Vagina (tissue), 2 donors: Measurements from ENCODE around the gene CBX2. TPM values are rescaled to one million over a fixed set of nuclear protein-coding genes. Genes with fewer than 3 reads are reported as not detected.

Source experiments
- DNase-seq, 2 donors: peaks; one replicate each; pipeline ENCODE4 v3.0.0-alpha.2; 2017; ENCODE audit errors: extremely low spot score in 2 of 2
- H3K27ac ChIP-seq: fragments of 200-600 bp; sonication (generic); one replicate; pipeline ENCODE4 v1.5.1; 2019
- H3K27me3 ChIP-seq: fragments of 200-600 bp; sonication (generic); one replicate; pipeline ENCODE4 v1.5.1; 2019
- H3K36me3 ChIP-seq, 2 donors: fragments of 200-600 bp; sonication (generic); one replicate each; pipeline ENCODE4 v1.5.1; 2017 to 2019
- H3K4me1 ChIP-seq: fragments of 200-600 bp; sonication (generic); one replicate; pipeline ENCODE4 v1.5.1; 2019
- H3K4me3 ChIP-seq, 2 donors: fragments of 200-600 bp; sonication (generic); 1 replicate in 1 of 2; 2 replicates in 1 of 2; pipeline ENCODE4 v1.5.1; 2016 to 2019
- H3K9me3 ChIP-seq: fragments of 200-600 bp; sonication (generic); one replicate; pipeline ENCODE4 v1.5.1; 2019
- CTCF ChIP-seq, 3 experiments: fragments of 450-650 bp in 2 of 3; fragments of 200-600 bp in 1 of 3; sonication (generic) in 1 of 3; IDR thresholded peaks; one replicate each; pipeline ENCODE4 v1.5.1; 2017 to 2019; ENCODE audit warnings: antibody characterized with exemption in 3 of 3, mild to moderate bottlenecking in 2 of 3, moderate library complexity in 2 of 3
- POLR2A ChIP-seq, 2 donors: fragments of 450-650 bp; IDR thresholded peaks; one replicate each; pipeline ENCODE4 v1.6.1; 2017; ENCODE audit warnings: antibody characterized with exemption in 2 of 2, mild to moderate bottlenecking in 2 of 2, moderate library complexity in 2 of 2
- POLR2AphosphoS5 ChIP-seq, 2 donors: sonication (generic); formaldehyde crosslinking; IDR thresholded peaks; one replicate each; pipeline ENCODE4 v1.9.0; 2017; ENCODE audit warnings: antibody characterized with exemption in 2 of 2, mild to moderate bottlenecking in 2 of 2, low read depth in 1 of 2; ENCODE audit not compliant: insufficient read depth in 1 of 2
- intact Hi-C: fragments of 100-400 bp; cut with DNase I; formaldehyde crosslinking; loops from one replicate; pipeline ENCODE4 v1.15.1; 2023
- total RNA-seq: library from RNA; depleted of rRNA; stranded (reverse); fragments of >200 nt; gene quantifications from one replicate; pipeline ENCODE4 v1.2.3, GENCODE V29; 2016

Gene CBX2
- total RNA-seq, 1 donor from 2014 or later, result 5.6 TPM

- no peak for DNase-seq
- Histone ChIP-seq H3K4me3 (peak overlapping the region in 1 of 2 donors; percentile 17), H3K9me3 (no peaks in the 10 kb centered on the region), H3K4me1 (peaks cover 76% of the 10 kb centered on the region), H3K27ac (no peak overlapping the region), H3K36me3 (no peaks in the 10 kb centered on the region), H3K27me3 (peaks cover 49% of the 10 kb centered on the region)
- intact Hi-C loops, result loop anchor here (2.0 kb wide), 1 partner anchor 42 kb away; no protein-coding TSS in a partner anchor
- no peak for TF ChIP-seq CTCF (IDR thresholded peaks at IDR 0.05)
Measured at GRCh38 chr17:79800325-79801155, 22.6 kb downstream of the CBX2 start.

- Histone ChIP-seq H3K4me1 (peaks cover 70% of the 10 kb centered on the region), H3K9me3 (no peaks in the 10 kb centered on the region), H3K27ac (no peak overlapping the region), H3K36me3 (no peaks in the 10 kb centered on the region), H3K4me3 (peak overlapping the region in 1 of 2 donors; percentile 17), H3K27me3 (peaks cover 53% of the 10 kb centered on the region)
- no peak for DNase-seq
- intact Hi-C loops, result loop anchor here (2.0 kb wide), 1 partner anchor 41 kb away; no protein-coding TSS in a partner anchor
- no peak for TF ChIP-seq CTCF (IDR thresholded peaks at IDR 0.05)
- TF ChIP-seq POLR2AphosphoS5 (IDR thresholded peaks at IDR 0.05; ENCODE audit: insufficient read depth in 1 of 2, low read depth in 1 of 2), result no peak
- no peak for TF ChIP-seq POLR2A (IDR thresholded peaks at IDR 0.05)
Measured at GRCh38 chr17:79801156-79802038, 23.4 kb downstream of the CBX2 start.

GRCh38 chr17:79802039-79802735 lies 24.2 kb downstream of the CBX2 start:
- Histone ChIP-seq H3K36me3 (no peaks in the 10 kb centered on the region), H3K4me1 (peaks cover 67% of the 10 kb centered on the region), H3K27ac (no peak overlapping the region), H3K27me3 (peaks cover 53% of the 10 kb centered on the region), H3K4me3 (no peak overlapping the region), H3K9me3 (no peaks in the 10 kb centered on the region)
- no peak for DNase-seq
- TF ChIP-seq POLR2A (IDR thresholded peaks at IDR 0.05), result no peak
- intact Hi-C loops, result no loop called here

GRCh38 chr17:79802736-79803420 lies 24.9 kb downstream of the CBX2 start:
- no peak for DNase-seq
- no peak for TF ChIP-seq POLR2A (IDR thresholded peaks at IDR 0.05)
- TF ChIP-seq CTCF (IDR thresholded peaks at IDR 0.05), result no peak
- TF ChIP-seq POLR2AphosphoS5 (IDR thresholded peaks at IDR 0.05; ENCODE audit: insufficient read depth in 1 of 2, low read depth in 1 of 2), result no peak
- Histone ChIP-seq H3K4me3 (no peak overlapping the region), H3K9me3 (no peaks in the 10 kb centered on the region), H3K27me3 (peaks cover 52% of the 10 kb centered on the region), H3K36me3 (no peaks in the 10 kb centered on the region), H3K4me1 (peaks cover 63% of the 10 kb centered on the region), H3K27ac (no peak overlapping the region)
- intact Hi-C loops, result no loop called here
